GM18868 (cell line): ENCODE results near the gene DIMT1.

Experiments
- ATAC-seq: cut with Tn5 transposase; IDR thresholded peaks from one replicate; pipeline ENCODE4 v1.9.1; 2021; ENCODE audit warnings: mild to moderate bottlenecking, moderate library complexity; ENCODE audit not compliant: unreplicated experiment

The DIMT1 gene

GRCh38 chr5:62372600-62372999, 31.1 kb downstream of the DIMT1 start:
- ATAC-seq, result no peak

DNA sequence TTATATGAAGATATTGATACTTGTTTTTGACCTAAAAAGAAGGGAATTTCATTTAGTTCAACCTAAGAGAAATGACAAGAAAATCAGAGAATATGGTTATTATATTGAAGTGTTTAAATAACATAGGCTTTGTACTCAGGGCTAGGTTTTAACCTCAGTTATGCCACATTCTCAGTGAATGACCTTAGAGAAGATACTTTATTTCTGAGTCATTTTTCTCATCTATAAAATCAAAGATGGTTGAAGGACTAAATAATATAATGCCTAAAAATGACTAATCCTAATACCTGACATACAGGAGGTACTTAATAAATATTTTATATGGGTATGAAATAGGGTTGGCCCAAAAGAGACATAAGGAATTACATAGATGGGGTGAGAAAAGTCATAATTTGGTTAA, 32.3 kb downstream of the DIMT1 start:
- no peak for ATAC-seq

DNA sequence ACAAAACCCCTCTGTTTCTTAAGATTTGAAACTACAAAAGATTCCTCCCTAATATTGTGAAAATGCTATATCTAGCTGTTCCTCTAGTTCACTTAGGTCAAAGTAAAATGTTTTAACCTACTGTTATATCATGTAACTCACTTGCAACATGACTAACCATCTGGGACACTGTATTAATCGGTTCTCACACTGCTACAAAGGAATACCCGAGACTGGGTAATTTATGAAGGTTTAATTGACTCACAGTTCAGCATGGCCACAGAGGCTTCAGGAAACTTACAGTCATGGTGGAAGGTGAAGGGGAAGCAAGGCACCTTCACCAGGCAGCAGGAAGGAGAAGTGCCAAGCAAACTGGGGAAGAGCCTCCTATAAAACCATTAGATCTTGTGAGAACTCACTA, 34.7 kb downstream of the DIMT1 start:
- no peak for ATAC-seq

DNA sequence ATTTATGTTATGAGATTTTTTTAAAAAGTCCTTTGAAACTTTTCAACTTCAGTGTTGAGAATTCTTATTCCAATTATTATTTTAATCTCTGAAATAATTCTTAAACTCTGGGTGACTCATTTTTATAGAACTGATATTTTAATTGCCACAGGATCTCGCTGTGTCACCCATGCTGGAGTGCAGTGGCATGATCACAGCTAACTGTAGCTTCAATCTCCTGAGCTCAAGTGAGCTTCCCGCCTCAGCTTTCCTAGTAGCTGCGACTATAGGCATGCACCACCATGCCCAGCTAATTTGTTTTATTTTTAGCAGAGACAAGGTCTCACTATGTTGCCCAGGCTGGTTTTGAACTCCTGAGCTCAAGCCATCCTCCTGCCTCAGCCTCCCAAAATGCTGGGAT, 41.0 kb downstream of the DIMT1 start:
- no peak for ATAC-seq

GRCh38 chr5:62354028-62354874, 49.5 kb downstream of the DIMT1 start:
- ATAC-seq, result peak; percentile 97

DNA sequence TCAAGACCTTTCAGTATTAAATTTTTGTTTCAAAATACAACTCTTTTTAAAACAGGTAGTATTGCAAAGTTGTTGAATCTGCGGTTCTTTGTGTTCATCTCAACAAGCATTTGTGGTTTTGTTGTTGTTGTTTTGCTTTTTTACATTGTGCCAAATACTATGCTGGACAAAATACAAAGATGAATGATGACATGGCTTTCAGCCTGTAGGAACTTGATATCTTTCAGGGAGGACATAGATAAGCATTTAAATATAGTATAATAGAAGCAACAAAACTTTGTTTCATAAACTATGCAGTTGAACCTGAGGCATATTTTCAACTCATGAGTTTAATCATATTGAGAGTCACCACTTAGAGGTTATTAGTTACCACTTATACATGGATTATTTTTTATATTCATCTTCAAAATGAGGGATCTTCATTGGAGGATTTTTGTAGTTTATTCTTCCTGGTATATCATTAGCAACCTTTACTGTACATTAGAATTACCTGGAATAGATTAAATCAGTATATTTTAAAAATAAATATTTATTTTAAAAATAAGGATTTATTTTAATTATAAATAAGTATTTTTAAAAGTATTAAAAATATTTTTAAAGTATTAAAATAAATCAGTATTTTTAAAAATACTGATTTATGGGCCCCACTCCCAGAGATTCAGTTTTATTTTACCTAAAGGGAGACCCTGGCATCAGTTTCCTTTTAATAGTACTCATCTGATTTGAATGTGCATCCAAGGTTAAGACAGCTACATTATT, 54.8 kb downstream of the DIMT1 start:
- ATAC-seq, result no peak

- no peak for ATAC-seq
Measured at GRCh38 chr5:62347928-62348327, 55.8 kb downstream of the DIMT1 start.

DNA sequence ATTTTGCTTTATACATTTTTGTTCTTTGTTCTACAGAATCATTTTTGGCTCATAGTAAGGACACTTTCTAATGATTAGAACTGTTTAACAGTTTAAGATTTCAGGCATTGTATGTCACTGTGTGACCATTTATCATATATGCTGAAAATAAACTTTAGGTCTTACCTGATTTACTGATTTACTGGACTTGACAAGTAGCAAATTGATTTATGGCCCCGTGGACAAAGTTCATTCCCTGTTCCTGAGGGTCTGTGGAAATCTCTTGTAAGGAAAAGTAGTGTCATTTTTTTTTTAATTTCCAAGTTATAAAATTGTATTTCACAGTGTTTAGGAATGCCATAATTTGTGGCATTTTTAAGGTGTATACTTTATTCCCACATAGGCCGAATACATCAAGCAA, 57.0 kb downstream of the DIMT1 start:
- ATAC-seq, result no peak

DNA sequence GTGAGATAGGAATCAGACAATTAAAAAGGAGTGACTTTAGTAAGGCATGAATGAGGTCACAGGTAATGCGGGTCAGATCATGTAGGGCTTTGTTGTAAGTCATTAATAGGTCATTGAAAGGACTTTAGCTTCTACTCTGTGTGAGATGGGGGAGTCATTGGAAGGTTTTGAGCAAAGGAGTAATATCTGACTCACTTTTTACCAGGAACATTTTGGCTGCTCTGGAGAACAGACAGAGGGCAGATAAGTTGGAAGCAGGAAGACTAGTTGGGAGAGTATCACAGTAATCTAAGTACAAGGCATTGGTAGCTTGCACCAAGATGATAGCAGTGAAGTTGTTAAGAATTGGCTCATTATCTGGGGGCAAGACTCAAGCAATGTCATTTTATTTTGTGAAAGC, 60.3 kb downstream of the DIMT1 start:
- ATAC-seq, result no peak

DNA sequence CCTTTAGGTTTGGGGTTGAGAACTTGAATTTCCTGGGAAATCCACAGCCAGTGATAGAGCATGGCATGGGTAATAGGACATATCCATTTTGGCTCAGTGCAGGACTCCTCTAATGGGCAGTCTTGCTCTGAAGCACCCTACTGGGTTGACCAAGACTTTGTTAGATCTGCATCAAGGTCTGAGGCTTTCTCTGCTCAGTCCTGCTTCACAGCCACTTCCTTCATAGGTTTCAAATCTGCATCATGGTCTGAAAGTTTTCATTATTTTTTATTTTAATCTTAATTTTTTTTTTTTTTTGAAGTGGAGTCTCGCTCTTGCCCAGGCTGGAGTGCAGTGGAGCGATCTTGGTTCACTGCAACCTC, 61.2 kb downstream of the DIMT1 start:
- peak; percentile 54 for ATAC-seq

DNA sequence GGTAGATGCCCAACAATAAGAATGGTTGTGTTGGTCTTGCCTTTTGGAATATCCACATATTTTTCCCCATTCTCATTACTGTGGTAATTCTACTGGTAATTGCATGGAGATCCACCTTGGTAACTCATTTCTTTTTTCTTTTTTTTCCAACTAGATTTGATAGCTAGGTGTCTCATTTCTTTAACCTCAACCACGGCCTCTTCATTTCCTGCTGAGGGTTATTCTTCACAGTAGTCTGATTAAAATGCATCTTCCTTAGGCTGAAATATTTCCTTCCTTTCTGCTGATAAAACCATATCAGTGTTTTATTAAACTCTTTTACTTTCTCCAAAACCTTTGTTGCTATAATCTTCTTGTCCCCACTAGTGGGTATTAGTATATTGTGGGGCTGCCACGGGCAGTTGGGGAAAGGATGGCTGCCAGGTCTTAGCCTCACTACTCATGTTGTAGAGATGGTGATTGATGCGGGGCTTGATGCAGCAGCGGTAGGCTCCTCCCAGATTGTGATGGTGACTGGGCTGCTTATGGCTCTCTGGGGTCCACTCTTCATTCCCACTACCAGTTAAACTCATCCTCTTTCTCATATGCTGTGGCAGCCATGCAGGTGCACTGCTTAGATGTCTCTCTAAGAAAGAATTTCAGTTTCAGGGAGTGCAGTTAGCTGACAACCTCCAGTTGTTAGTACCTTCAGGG, 61.8 kb downstream of the DIMT1 start:
- ATAC-seq, result peak; percentile 59

GRCh38 chr5:62340979-62341378, 62.7 kb downstream of the DIMT1 start:
- ATAC-seq, result no peak

- ATAC-seq, result no peak
Measured at GRCh38 chr5:62340392-62340791, 63.3 kb downstream of the DIMT1 start.
